Pons (tissue), 1 donor: ENCODE results near the gene SYNPR.

ENCODE experiments used
- DNase-seq: peaks from one replicate; pipeline ENCODE4 v3.0.0-alpha.2; 2016; ENCODE audit warnings: low spot score

Gene SYNPR

DNA sequence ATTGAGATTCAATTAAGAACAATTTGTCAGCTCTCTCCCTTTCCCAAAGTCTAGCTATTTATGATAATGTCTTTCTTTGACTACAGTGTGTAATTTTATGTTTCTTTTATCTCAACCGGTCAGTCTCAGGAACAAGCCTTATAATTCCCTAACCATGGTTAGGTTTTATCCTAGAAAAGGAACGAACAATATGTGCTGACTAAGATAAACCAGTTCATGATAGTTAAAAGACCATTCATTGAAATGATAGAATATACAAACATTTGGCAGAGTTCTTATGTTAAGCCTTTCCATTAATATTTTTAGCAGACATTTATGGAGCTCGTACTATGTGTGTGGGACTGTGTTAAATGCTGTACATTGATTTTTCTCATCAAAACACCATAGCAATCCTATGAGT is 106.3 kb downstream of the SYNPR start:
- DNase-seq = no peak

GRCh38 chr3:63385629-63386028 is 107.5 kb downstream of the SYNPR start:
- no peak for DNase-seq

DNA sequence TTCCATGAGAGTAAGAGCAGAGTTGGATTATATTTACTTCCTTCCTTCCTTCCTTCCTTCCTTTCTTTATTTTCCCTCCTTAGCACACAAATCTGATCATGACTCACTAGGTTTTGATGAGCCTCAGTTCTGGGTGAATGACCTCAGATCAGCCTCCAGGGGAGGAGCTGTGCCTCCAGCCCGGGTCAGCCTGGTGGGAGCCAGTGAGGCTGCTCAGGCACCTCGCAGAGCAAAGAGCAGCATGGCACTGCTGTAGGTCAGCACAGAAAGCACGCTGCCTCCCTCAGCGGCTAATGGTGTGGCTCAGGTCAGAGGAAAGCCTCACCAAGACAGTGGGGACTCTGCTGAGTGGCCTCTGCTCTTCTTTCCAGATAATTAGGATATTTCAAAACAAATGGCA is 108.5 kb downstream of the SYNPR start:
- no peak for DNase-seq

DNA sequence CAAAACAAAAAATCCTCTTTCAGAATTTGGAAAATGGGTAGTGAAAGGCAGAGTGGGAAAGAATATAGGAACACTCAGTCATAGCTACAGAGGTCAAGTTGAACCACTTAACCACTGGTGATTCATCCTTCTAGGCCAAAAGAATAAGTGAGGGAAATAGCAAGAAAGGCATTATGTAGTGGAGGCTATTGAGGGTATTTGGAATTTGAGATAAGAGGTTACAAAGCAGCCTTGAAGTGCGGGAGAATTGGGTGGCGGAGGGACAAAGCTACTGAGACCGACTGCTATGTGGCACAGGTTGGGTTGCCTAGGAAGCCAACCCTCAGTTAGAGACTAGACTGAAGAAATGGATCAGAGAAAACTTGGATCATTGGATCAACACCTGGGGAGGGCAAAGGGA is 109.5 kb downstream of the SYNPR start:
- DNase-seq = no peak

DNA sequence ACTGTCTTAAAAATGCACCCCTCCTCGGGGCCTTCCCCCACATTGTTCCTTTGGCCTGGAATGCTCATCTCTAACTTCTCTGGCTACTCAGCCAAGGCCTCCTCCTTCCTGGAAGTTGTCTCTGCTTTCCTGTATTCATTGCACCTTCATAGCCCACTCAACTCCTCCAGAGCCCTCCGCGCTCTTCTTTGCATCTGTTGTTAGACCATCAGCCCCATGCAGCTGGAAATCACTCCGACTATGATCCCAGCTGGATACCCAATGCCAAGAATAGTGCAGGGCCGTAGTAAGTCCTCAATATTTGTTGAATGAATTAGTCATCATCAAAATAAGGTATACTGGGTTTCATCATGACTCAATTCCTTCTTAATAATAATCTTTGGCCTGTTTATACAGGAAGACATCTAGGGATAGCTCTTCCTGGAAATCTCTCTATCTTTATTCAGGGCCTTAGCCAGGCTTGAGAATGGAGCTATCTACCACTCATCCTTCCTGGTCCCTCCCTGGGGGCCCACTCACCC is 112.7 kb downstream of the SYNPR start:
- no peak for DNase-seq

DNA sequence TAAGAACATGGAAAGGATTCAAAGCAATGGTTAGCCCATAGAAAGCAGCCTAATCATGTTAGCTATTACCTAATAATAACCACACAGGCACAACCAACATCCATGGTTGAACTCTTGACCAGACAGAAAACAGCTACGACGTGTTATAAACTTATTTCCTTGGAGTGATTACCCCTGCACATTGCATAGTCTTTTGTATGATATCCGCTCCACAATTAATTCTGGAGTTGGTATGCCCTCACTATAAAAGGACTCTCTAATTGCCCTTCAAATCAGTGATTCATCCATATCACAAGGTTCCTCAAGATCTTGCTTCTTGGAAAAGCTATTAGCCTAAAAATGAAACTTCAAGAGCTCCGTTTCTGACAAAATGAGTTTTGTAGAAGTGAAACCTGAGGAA is 117.9 kb downstream of the SYNPR start:
- no peak for DNase-seq

DNA sequence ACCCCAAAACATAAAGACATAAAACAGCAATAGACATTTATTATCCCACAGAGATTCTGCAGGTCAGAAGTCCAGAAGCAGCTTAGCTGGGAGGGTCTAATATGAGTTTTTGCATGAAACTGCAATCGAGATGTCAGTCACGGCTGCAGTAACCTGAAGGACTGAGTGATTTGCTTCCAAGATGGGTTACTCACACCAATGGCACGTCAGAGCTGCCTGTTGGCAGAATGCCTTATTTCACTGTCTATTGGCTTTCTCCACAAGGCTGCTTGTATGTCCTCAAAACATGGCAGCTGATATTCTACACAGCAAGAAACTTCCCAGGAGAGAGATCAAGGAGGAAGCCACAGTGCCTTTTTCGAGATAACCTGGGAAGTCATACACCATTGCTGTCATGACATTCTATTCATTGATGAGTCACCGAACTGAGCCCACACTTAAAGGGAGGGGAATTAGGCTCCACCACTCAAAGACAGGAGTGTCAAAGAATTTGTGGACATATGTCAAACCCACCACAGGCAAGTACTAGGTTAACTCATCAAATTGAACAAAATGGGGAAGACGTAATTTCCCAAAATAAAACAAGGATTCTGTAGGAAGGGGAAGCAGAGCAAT is 122.2 kb downstream of the SYNPR start:
- DNase-seq = no peak

- no peak for DNase-seq
Observed at GRCh38 chr3:63405882-63406281, 127.8 kb downstream of the SYNPR start.

- DNase-seq = peak; percentile 26
Observed at GRCh38 chr3:63413523-63413922, 135.4 kb downstream of the SYNPR start.

DNA sequence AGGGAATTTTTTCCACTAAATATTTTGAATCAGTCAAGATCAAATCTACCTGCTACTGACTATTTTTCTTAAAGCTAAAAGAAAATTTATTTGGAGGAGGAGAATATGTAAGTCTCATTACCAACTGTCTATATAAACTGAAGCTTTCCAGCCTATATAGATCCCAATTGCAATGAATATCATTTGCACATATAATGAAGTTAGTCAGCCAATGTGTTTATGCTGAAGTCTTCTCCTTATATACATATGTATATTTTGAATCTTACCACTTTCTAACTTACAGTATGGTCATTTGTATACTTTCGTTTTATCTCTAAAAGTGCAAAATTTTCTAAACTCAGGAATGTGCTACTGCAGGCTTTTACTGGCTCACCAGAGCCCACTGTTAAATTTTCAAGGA is 136.5 kb downstream of the SYNPR start:
- DNase-seq = no peak

DNA sequence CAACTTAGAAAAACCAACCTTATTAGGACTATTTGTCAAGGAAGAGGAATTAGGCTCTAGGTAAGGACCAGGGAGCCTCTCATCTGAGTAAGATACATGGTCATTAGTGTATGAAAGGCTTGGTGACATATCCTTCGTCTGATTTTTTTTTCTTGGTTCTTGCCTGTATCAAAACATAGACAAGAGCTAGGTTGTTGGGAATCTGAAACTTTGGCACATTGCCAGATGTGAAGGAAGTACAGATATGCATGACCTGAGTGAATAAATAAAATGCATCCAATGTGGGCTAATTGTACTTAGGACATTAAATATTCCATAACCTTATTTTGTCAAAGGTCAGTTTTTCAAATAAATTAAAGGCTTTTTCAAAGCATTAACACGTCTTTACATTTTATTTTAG is 151.8 kb downstream of the SYNPR start:
- DNase-seq = peak; percentile 5

DNA sequence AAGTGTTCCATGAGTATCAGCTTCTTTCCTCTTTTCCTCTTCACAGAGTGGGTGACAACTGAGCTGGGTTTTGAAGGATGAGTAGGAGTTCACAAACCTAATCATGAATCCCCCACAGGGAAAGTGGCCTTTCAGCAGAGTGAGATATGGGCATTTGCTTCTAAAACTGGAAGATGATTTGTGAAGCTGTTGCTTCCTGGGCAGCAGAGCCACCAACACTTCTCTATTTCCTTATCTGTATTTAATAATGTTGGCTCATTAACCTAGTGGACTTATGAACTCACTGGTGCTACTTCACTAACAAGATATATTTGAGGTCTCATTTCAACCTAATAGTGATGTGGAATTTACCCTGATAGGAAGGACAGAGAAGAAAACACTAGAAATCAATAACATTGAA is 152.8 kb downstream of the SYNPR start:
- DNase-seq = no peak

DNA sequence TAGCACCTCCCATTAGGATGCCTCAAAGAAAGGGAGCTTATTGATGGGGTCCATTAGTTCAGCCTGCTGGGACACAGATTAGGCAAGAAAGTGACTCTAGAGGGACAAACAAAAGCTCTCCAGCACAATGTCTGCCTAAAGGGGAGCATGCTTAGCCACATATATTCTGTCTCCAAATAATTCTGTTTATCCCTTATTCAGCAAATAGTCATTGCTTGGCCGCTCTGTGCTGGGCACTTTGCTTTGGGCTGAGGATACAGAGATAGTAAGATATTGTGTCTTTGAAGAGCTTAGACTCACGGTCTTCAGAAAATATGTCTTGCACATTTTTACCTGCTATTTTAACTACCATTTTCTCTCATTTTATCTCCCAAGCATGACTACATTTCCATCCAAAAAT is 159.8 kb downstream of the SYNPR start:
- no peak for DNase-seq

DNA sequence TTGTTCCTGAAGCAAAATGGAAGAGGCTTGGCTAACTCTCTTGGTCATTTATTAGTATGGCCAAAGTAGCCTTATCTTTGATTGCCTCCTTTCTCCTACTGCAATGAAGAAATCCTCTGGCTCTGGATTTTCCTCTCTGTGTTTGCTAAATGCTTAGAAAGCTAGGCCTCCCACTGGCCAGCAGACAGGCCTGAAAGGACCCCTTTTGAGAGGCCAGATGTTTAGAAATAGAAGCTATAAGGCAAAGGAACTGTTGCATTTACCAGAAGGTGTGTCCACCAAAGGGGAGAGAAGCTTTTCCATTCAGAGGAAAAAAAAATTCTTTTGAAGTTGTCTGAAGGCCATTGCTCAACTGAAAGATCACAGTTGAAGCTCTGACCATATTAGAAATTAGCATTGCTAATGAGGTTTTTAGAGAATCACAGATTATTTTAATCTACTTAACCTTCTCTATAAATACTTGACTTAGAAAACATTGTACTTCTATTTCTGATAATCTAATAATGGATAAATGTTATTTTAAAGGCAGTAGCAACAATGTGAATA is 160.8 kb downstream of the SYNPR start:
- no peak for DNase-seq

DNA sequence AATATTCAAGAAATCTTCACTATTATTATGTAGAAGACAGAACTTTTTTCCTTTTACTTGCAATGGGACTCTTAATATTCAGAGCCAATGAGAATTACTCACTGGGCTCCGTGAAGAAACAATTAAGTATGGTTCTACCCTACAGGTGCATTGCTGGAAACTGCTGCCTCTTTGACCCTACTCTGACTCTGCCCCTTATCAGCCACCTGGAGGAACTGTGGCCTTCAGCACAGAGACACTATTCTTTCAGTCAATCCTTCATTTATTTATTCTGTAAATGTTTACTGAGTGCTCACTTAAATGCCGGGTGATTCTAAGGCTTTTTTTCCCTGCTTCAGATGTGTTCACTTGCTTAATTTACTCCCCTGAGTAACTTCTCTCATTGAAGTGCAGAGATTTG is 163.2 kb downstream of the SYNPR start:
- no peak for DNase-seq

DNA sequence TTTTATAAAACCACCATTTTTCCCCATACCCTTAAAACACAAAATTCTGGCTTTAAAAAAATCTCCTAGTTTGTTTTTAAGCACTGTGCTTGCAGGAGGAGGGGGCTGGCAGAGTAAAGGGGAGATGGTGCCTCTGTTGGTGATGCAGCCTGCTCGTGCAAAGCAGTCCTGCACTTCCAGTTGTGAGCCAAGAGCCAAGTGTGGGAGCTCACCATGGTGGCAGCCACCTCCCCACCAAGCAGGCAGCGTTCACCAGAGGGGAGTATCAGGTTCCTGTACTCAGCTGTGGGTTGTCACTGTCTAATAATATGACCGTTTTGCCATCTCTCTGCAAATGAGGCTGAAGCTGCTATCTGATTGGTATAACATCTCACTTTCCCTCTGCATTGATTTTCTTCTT is 164.8 kb downstream of the SYNPR start:
- DNase-seq = no peak

GRCh38 chr3:63450023-63450422 is 171.9 kb downstream of the SYNPR start:
- DNase-seq = no peak

DNA sequence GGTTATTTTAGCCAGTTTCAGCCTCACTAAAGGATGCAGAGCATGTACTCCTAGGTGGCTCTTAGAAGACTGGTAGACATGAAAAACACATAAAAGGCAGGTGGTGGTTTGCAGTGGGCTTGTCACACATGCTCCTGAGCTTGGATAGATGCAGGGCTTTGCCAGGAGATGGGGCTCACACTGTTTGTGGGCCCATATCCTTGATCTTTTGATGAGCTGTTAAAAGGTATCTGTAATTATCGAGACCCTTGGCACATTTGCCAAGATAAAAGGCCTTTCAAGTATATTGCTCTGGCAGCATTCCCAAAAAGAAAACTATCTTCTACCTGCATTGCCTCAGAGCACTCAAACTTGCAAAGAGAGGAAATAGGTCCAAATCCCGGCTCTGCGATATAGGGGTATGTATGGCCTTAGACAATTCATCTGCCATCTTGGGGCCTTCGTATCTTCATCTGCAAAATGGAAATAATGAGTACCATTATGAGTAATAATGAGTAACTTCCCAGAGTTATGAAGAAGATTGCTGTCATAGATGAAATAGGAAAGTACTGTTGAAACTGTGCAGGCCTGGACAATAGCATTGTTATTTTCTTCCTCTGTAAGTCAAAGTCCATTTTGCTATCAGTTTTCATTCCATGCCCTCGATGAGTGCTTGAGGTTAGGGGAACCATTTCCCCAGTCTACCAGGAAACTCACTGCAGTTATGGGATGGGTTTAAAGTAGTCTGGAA is 172.7 kb downstream of the SYNPR start:
- DNase-seq = no peak

- no peak for DNase-seq
Observed at GRCh38 chr3:63456901-63457300, 178.8 kb downstream of the SYNPR start.

DNA sequence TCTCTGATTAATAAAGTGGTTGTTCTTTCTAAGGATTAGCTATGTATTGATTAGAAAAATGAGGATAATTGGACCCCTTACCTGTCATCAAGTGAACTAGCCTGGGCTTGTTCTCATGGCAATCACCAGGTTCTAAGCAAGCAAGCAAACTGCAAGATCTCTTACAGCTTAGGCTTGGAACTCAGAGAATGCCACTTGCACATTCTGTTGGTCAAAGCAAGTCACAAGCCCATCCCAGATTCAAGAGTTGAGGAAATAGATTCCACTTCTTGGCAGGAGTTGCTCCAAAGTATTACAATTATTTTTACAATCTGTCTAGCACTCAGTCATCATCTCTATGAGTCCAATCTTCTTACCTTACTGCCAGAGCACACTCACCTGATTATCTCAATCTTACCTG is 180.3 kb downstream of the SYNPR start:
- DNase-seq = no peak

GRCh38 chr3:63462732-63463131 is 184.6 kb downstream of the SYNPR start:
- no peak for DNase-seq

DNA sequence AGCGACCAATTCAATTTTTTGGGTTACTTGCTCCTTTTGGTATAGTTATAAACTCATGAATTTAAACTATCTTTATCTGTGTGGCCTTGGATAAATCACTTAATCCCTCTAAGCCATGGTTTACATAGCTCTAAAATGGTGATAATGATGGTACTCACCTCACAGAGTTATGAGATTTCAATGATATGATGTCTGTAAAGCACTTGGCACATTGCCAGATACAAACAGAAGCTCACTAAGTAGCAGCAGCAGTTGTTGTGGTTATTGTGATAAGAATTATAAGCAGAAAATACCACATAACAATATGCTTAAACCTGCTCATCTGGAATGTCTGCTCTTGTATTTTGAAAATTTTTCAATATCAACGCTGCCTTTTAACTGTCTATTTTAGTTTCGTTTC is 189.3 kb downstream of the SYNPR start:
- no peak for DNase-seq

GRCh38 chr3:63470745-63471144 is 192.6 kb downstream of the SYNPR start:
- no peak for DNase-seq

GRCh38 chr3:63471781-63472180 is 193.7 kb downstream of the SYNPR start:
- no peak for DNase-seq
